ENCODE measurements around the gene CKM.

DNA sequence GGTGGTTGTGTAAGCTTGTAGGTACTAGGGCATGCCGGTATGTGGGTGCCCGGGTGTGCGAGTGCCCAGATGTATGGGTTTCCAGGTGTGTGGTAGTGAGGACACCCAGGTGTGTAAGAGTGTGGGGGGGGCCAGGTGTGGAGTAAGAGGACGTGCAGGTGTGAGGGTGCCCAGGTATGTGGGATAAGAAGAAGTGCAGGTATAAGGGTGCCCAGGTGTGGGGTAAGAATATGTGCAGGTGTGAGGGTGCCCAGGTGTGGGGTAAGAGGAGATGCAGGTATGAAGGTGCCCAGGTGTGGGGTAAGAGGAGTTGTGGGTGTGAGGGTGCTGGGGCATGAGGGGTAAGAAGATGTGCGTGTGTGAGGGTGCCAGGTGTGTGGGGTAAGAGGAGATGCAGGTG lies 57.3 kb downstream of the CKM start:
- TF ChIP-seq, protein P1, sequence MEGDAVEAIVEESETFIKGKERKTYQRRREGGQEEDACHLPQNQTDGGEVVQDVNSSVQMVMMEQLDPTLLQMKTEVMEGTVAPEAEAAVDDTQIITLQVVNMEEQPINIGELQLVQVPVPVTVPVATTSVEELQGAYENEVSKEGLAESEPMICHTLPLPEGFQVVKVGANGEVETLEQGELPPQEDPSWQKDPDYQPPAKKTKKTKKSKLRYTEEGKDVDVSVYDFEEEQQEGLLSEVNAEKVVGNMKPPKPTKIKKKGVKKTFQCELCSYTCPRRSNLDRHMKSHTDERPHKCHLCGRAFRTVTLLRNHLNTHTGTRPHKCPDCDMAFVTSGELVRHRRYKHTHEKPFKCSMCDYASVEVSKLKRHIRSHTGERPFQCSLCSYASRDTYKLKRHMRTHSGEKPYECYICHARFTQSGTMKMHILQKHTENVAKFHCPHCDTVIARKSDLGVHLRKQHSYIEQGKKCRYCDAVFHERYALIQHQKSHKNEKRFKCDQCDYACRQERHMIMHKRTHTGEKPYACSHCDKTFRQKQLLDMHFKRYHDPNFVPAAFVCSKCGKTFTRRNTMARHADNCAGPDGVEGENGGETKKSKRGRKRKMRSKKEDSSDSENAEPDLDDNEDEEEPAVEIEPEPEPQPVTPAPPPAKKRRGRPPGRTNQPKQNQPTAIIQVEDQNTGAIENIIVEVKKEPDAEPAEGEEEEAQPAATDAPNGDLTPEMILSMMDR (IDR thresholded peaks at IDR 0.05): no peak
- TF ChIP-seq POLR2A (IDR thresholded peaks at IDR 0.05): no peak
